ENCODE measurements around the gene DEDD. TPM values are rescaled to one million over a fixed set of nuclear protein-coding genes. Genes with fewer than 3 reads are reported as not detected.
A peak's percentile ranks its signal among the peaks of the same experiment; 100 is the strongest.

The DEDD gene
- total and polyA plus RNA-seq, 2 of the 13 experiments (the other 11 are each of a cell fraction or from before 2014, with no cell fraction given) = 12.6 to 27.8 TPM

DNA sequence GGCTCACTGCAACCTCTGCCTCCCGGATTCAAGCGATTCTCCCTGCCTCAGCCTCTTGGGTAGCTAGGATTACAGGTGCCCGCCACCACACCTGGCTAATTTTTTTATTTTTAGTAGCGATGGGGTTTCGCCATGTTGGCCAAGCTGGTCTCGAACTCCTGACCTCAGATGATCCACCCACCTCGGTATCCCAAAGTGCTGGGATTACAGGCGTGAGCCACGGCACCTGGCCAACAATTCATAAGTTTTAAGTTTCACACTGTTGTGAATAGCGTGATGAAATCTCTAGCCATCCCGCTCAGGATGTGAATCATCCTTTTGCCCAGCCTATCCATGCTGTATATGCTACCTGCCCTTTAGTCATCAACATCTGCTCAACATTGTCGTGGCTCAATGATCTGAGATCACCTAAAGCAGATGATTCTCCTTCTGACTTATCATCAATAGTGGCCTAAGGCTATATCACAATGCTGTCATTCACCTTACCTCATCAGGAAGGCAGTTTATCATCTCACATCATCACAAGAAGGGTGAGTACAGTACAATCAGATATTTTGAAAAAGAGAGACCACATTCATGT lies 17.2 kb downstream of the DEDD start (continued):
- TF ChIP-seq, protein P1, sequence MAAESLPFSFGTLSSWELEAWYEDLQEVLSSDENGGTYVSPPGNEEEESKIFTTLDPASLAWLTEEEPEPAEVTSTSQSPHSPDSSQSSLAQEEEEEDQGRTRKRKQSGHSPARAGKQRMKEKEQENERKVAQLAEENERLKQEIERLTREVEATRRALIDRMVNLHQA (CRISPR knock-in tag; IDR thresholded peaks at IDR 0.05) = no peak
- TF ChIP-seq, protein P2, sequence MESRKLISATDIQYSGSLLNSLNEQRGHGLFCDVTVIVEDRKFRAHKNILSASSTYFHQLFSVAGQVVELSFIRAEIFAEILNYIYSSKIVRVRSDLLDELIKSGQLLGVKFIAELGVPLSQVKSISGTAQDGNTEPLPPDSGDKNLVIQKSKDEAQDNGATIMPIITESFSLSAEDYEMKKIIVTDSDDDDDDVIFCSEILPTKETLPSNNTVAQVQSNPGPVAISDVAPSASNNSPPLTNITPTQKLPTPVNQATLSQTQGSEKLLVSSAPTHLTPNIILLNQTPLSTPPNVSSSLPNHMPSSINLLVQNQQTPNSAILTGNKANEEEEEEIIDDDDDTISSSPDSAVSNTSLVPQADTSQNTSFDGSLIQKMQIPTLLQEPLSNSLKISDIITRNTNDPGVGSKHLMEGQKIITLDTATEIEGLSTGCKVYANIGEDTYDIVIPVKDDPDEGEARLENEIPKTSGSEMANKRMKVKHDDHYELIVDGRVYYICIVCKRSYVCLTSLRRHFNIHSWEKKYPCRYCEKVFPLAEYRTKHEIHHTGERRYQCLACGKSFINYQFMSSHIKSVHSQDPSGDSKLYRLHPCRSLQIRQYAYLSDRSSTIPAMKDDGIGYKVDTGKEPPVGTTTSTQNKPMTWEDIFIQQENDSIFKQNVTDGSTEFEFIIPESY (CRISPR knock-in tag; IDR thresholded peaks at IDR 0.05) = peak; percentile 75; the same call in 1 of the 2 replicates
- TF ChIP-seq ZNF460 (CRISPR knock-in tag; IDR thresholded peaks at IDR 0.05; ENCODE audit: borderline replicate concordance) (peak; percentile 36; the same call in 1 of the 2 replicates), CEBPG (CRISPR knock-in tag; IDR thresholded peaks at IDR 0.05) (peak; percentile 19; the same call in 1 of the 2 replicates), FOSL2 (CRISPR knock-in tag; IDR thresholded peaks at IDR 0.05) (peak; percentile 89), ZBTB8A (CRISPR knock-in tag; IDR thresholded peaks at IDR 0.05; ENCODE audit: borderline replicate concordance, low read depth) (no peak), ZNF337 (CRISPR knock-in tag; IDR thresholded peaks at IDR 0.05; ENCODE audit: borderline replicate concordance, low read depth) (no peak), ZBTB38 (CRISPR knock-in tag; IDR thresholded peaks at IDR 0.05) (peak; percentile 67)
- TF ChIP-seq, protein P3, sequence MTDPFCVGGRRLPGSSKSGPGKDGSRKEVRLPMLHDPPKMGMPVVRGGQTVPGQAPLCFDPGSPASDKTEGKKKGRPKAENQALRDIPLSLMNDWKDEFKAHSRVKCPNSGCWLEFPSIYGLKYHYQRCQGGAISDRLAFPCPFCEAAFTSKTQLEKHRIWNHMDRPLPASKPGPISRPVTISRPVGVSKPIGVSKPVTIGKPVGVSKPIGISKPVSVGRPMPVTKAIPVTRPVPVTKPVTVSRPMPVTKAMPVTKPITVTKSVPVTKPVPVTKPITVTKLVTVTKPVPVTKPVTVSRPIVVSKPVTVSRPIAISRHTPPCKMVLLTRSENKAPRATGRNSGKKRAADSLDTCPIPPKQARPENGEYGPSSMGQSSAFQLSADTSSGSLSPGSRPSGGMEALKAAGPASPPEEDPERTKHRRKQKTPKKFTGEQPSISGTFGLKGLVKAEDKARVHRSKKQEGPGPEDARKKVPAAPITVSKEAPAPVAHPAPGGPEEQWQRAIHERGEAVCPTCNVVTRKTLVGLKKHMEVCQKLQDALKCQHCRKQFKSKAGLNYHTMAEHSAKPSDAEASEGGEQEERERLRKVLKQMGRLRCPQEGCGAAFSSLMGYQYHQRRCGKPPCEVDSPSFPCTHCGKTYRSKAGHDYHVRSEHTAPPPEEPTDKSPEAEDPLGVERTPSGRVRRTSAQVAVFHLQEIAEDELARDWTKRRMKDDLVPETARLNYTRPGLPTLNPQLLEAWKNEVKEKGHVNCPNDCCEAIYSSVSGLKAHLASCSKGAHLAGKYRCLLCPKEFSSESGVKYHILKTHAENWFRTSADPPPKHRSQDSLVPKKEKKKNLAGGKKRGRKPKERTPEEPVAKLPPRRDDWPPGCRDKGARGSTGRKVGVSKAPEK (CRISPR knock-in tag; IDR thresholded peaks at IDR 0.05; ENCODE audit: borderline replicate concordance) = no peak

Measured in HepG2 (cell line).